ENCODE data around the gene KIRREL1.

The KIRREL1 gene

GRCh38 chr1:157993918-157994605, 617 bp downstream of the KIRREL1 start:
- H3K4me3 ChIP-seq (ENCODE audit: low read depth, low read length), result no peak overlapping the region
- DNase-seq (ENCODE audit: low read depth), result no peak
- no peak for TF ChIP-seq CTCF (IDR thresholded peaks at IDR 0.05; ENCODE audit: insufficient read depth, low read depth, low read length, missing control alignments)

GRCh38 chr1:157994704-157995582, 1.5 kb downstream of the KIRREL1 start:
- no peak for TF ChIP-seq CTCF (IDR thresholded peaks at IDR 0.05; ENCODE audit: insufficient read depth, low read depth, low read length, missing control alignments)
- H3K4me3 ChIP-seq (ENCODE audit: low read depth, low read length), result no peak overlapping the region
- DNase-seq (ENCODE audit: low read depth), result no peak

- DNase-seq (ENCODE audit: low read depth), result no peak
- no peak for TF ChIP-seq CTCF (IDR thresholded peaks at IDR 0.05; ENCODE audit: insufficient read depth, low read depth, low read length, missing control alignments)
- H3K4me3 ChIP-seq (ENCODE audit: low read depth, low read length), result no peak overlapping the region
Measured at GRCh38 chr1:157995583-157996169, 2.2 kb downstream of the KIRREL1 start.

GRCh38 chr1:157996433-157996832, 3.0 kb downstream of the KIRREL1 start:
- H3K4me3 ChIP-seq (ENCODE audit: low read depth, low read length), result no peak overlapping the region

GRCh38 chr1:158000507-158000906, 7.1 kb downstream of the KIRREL1 start:
- no peak for TF ChIP-seq CTCF (IDR thresholded peaks at IDR 0.05; ENCODE audit: insufficient read depth, low read depth, low read length, missing control alignments)
- no peak for DNase-seq (ENCODE audit: low read depth)

More at GRCh38 chr1:157996433-157996832, 3.0 kb downstream of the KIRREL1 start:
- TF ChIP-seq CTCF (IDR thresholded peaks at IDR 0.05; ENCODE audit: insufficient read depth, low read depth, low read length, missing control alignments), result no peak
- DNase-seq (ENCODE audit: low read depth), result no peak

GRCh38 chr1:158002022-158002630, 8.7 kb downstream of the KIRREL1 start:
- no peak for DNase-seq (ENCODE audit: low read depth)
- no peak overlapping the region for H3K4me3 ChIP-seq (ENCODE audit: low read depth, low read length)
- no peak for TF ChIP-seq CTCF (IDR thresholded peaks at IDR 0.05; ENCODE audit: insufficient read depth, low read depth, low read length, missing control alignments)

More at GRCh38 chr1:158000507-158000906, 7.1 kb downstream of the KIRREL1 start:
- no peak overlapping the region for H3K4me3 ChIP-seq (ENCODE audit: low read depth, low read length)

Data from GM12865 (cell line).